CD4-positive, alpha-beta T cell treated with Interleukin-17A for 4 hours (primary cell): Measurements from ENCODE around the gene ATP2A3.

Source experiments
- DNase-seq: peaks from one replicate; pipeline ENCODE4 v3.0.0-alpha.2; 2020; ENCODE audit warnings: mixed read lengths

Gene ATP2A3

GRCh38 chr17:3888343-3889171 lies 75.7 kb downstream of the ATP2A3 start:
- DNase-seq: peak; percentile 12

GRCh38 chr17:3887804-3888203 lies 76.4 kb downstream of the ATP2A3 start:
- DNase-seq: no peak

- DNase-seq: no peak
Observed at GRCh38 chr17:3887394-3887793, 76.8 kb downstream of the ATP2A3 start.

GRCh38 chr17:3886776-3887175 lies 77.5 kb downstream of the ATP2A3 start:
- DNase-seq: peak; percentile 40

- no peak for DNase-seq
Observed at GRCh38 chr17:3885970-3886369, 78.3 kb downstream of the ATP2A3 start.

GRCh38 chr17:3885271-3885670 lies 79.0 kb downstream of the ATP2A3 start:
- no peak for DNase-seq

- DNase-seq: no peak
Observed at GRCh38 chr17:3884188-3884587, 80.0 kb downstream of the ATP2A3 start.

- no peak for DNase-seq
Observed at GRCh38 chr17:3882276-3882675, 82.0 kb downstream of the ATP2A3 start.

- DNase-seq: no peak
Observed at GRCh38 chr17:3880983-3881382, 83.3 kb downstream of the ATP2A3 start.

GRCh38 chr17:3879591-3880417 lies 84.4 kb downstream of the ATP2A3 start:
- no peak for DNase-seq

GRCh38 chr17:3879186-3879585 lies 85.1 kb downstream of the ATP2A3 start:
- no peak for DNase-seq

GRCh38 chr17:3877220-3877619 lies 87.0 kb downstream of the ATP2A3 start:
- no peak for DNase-seq

- DNase-seq: no peak
Observed at GRCh38 chr17:3875317-3875716, 88.9 kb downstream of the ATP2A3 start.
